GM18502 (cell line): Measurements from ENCODE around the gene SUGP1.
"Not testable (repeated sequence)": the region's sequence is repeated elsewhere in the genome, so short reads cannot be mapped to it uniquely, and the experiment has no call there.

ENCODE experiments used
- ATAC-seq: cut with Tn5 transposase; IDR thresholded peaks from one replicate; pipeline ENCODE4 v1.9.1; 2021; ENCODE audit warnings: mild to moderate bottlenecking; ENCODE audit not compliant: unreplicated experiment, poor library complexity

Gene SUGP1

GRCh38 chr19:19320361-19321140 is at the start of gene SUGP1, which contains the start of gene MAU2:
Gene SUGP1, minus strand, starts transcription at chr19:19320509. Its CDS starts 13 bp downstream, at chr19:19320496.
Gene MAU2, plus strand, starts transcription at chr19:19320829. Its CDS starts 31 bp downstream, at chr19:19320860.
- ATAC-seq: peak; percentile 92

GRCh38 chr19:19368087-19368486 is 47.8 kb upstream of the SUGP1 start:
- no peak for ATAC-seq

- peak; percentile 69 for ATAC-seq
These were observed 46.4 kb upstream of the SUGP1 start for GRCh38 chr19:19366434-19367396.

GRCh38 chr19:19362075-19362474 is 41.8 kb upstream of the SUGP1 start:
- ATAC-seq: no peak

GRCh38 chr19:19361075-19361594 is 40.8 kb upstream of the SUGP1 start:
- ATAC-seq: peak; percentile 82

- no peak for ATAC-seq
These were observed 36.7 kb upstream of the SUGP1 start for GRCh38 chr19:19356901-19357566.

GRCh38 chr19:19356500-19356899 is 36.2 kb upstream of the SUGP1 start:
- ATAC-seq: no peak

- ATAC-seq: no peak
These were observed 35.4 kb upstream of the SUGP1 start for GRCh38 chr19:19355606-19356139.

GRCh38 chr19:19354932-19355331 is 34.6 kb upstream of the SUGP1 start:
- no peak for ATAC-seq

- ATAC-seq: no peak
These were observed 33.7 kb upstream of the SUGP1 start for GRCh38 chr19:19354007-19354406.

GRCh38 chr19:19352823-19353222 is 32.5 kb upstream of the SUGP1 start:
- no peak for ATAC-seq

GRCh38 chr19:19350756-19351155 is 30.4 kb upstream of the SUGP1 start:
- ATAC-seq: not testable (repeated sequence)

GRCh38 chr19:19349365-19349764 is 29.1 kb upstream of the SUGP1 start:
- ATAC-seq: no peak

- no peak for ATAC-seq
These were observed 28.0 kb upstream of the SUGP1 start for GRCh38 chr19:19348266-19348665.

- no peak for ATAC-seq
These were observed 27.2 kb upstream of the SUGP1 start for GRCh38 chr19:19347401-19348110.

GRCh38 chr19:19345970-19346369 is 25.7 kb upstream of the SUGP1 start:
- ATAC-seq: no peak

GRCh38 chr19:19345232-19345631 is 24.9 kb upstream of the SUGP1 start:
- ATAC-seq: no peak

GRCh38 chr19:19343762-19344161 is 23.5 kb upstream of the SUGP1 start:
- ATAC-seq: no peak

- no peak for ATAC-seq
These were observed 22.7 kb upstream of the SUGP1 start for GRCh38 chr19:19343016-19343362.
